NCI-H2081 treated with DMSO at 0.1 percent for 48 hours (cell line): ENCODE data around the gene ZNF536.
"Not testable (repeated sequence)": the region's sequence is repeated elsewhere in the genome, so short reads cannot be mapped to it uniquely, and the experiment has no call there.

Source experiments
- DNase-seq: peaks from one replicate; lab custom pipeline; 2025; lab: John Stamatoyannopoulos, UW

ZNF536 gene

GRCh38 chr19:30419568-30420180 lies 47.5 kb downstream of the ZNF536 start:
- DNase-seq: no peak

DNA sequence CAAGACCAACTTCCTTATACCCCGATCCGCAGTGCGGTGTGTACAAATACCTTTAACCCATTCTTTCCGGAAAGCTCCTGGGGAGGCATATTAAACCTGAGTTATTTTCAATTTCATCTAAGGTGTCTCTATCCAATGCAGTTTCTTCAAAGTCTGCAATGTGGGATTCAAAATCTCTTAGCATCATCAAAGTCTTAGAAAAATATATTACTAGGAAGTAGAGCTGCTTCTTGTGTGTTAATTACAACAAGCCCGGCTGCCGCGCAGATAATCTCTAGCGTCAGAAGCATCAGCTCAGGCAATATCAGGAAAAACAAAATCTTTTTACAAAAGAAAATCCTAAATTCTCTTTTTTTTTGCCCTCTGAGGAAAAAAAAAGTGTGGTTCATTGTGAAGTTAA lies 48.1 kb downstream of the ZNF536 start:
- no peak for DNase-seq

- DNase-seq: no peak
Measured at GRCh38 chr19:30420881-30421280, 48.7 kb downstream of the ZNF536 start.

DNA sequence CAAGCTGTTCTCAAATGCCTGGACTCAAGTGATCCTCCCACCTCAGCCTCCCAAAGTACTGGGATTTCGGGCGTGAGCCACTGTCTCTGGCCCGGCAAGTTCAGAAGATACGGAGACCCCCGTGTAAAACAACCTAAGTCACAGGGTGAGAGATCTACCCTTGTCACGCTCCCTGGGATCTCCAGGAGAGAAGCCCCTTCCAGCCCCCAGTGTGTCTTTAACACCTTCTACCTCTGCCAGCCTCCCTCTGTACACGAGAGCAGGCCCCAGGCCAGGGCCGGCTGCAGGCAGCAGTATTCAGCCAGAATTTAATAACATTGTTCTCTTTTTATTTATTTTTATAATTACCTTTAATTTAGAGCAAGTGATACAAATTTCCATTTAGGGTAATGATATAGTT lies 49.4 kb downstream of the ZNF536 start:
- DNase-seq: no peak

DNA sequence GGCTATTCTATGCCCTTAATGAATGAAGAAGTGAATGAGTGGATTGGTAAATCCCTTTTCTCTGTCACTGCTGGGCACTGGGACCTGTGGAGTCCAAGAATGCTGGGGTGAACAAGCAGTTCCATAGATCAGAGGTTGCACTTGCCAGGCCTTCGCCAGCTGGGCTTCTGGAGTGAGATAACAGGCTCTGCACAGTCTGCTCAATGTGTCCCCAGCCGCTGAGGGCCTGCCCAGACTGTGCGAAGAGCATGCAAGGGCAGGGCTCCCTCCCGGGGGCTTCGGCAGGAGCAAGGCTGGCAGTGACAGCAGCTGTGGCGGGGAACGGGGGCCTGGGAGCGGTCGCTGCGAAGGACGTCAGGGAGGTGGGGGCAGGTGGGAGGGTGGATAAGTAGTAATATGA lies 51.3 kb downstream of the ZNF536 start:
- DNase-seq: no peak

DNA sequence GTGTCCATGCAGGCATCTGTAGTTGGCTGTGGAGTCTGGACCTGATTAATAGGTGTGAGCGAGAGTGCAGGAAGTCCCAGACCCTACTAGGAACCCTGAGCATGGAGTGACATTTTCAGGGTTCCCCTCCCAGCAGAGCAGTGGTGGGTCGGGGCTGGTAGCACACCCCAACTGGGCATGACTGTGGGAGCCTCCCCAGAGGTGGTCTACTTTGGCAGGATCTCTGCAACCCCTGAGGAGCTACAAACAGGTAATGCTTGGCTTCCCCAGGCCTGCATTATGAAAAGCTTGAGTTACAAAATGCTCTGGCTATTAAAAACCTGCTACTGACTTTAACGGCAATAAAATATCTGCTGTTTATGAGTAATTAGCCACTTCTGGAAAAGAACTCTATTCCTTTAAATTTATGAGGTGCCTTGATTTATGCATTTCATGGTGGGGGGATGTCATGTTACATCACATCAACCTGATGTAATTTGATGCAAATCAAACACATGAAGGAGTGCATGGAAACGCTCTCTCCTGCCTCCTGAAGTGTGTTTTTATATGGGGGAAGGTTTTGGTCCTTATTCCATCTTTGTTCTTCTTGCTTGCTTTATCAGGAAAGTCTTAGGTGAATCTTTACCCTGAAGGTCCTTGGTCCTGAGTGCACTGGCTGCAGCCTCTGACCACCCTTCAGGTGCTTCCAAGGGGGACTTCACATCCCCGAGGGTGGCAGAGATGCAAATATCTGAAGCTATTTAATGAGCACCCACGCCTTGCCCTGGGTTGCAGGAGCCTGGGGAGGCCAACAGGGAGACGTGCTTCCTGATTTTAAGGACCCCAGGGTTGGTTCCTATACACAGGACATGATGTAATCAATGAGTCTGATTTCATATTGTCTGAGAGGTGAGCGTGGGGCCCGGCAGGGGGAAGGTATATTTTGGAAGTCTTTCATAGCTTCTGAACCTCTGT lies 54.0 kb downstream of the ZNF536 start:
- DNase-seq: no peak

GRCh38 chr19:30426864-30427263 lies 54.7 kb downstream of the ZNF536 start:
- no peak for DNase-seq

DNA sequence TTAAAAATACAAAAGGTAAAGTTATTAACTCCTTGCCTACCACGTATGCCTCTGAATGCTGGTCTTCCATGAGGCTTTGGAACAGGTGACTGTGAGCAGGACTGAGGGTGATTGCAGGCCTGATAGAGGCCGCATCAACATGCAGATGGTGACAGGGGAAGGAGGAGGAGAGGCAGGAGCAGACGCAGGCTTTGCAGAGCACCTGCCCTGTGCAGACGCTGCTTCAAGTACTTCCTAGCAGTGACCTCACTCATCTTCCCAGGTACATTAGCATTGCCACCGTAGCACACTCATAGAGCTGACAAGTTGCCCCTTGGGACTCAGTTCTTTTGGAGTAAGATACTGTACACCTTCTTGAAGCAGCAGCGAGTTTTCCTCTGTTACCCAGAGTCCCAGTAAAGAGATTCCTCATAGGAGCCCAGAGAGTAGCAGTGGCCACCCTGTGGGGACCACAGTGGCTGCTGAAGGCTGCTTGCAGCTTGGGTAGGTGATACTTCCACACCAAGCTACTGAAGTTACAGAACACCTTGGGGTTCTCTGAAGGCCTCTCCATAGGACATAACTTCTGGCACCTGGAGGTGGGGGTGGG lies 56.0 kb downstream of the ZNF536 start:
- no peak for DNase-seq

GRCh38 chr19:30428844-30429243 lies 56.7 kb downstream of the ZNF536 start:
- no peak for DNase-seq

- no peak for DNase-seq
Measured at GRCh38 chr19:30430206-30430734, 58.1 kb downstream of the ZNF536 start.

DNA sequence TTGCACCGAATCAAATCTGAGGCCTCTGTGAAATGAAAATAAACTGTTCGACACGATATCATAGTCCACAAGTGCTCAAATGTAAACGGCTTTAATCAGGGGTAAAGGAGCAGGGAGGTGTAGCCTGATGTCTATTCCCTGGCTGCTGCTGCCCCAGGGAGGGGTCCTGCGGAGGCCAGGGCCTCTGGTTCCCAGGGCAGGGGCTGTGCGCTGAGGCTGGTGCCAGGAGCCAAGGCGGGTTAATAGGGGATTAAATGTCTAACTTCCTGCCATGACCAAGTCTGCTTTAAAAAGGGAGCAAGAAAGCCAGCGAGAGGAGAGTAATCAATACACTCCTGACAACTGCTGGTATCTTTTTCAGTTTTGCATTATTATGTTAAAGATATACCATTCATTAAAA lies 59.4 kb downstream of the ZNF536 start:
- no peak for DNase-seq

DNA sequence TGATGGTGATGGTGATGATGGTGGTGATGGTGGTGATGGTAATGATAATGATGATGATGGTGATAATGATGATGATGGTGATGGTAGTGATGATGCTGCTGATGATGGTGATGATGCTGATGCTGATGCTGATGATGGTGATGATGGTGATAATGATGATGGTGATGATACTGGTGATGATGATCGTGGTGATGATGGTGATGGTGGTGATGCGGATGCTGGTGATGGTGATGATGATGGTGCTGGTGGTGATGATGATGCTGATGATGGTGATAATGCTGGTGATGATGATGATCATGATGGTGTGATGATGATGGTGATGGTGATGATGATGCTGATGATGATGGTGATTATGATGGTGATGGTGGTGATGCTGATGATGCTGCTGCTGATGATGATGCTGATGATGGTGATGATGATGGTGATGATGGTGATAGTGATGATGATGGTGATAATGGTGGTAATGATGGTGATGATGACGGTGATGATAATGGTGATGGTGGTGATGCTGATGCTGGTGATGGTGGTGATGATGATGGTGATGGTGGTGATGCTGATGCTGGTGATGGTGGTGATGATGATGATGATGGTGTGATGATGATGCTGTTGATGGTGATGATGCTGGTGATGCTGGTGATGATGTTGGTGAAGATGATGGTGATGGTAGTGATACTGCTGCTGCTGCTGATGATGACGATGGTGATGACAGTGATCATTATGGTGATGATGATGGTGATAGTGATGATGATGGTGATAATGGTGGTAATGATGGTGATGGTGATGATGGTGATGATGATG lies 62.8 kb downstream of the ZNF536 start:
- DNase-seq: no peak

- DNase-seq: no peak
Measured at GRCh38 chr19:30437869-30438268, 65.7 kb downstream of the ZNF536 start.

DNA sequence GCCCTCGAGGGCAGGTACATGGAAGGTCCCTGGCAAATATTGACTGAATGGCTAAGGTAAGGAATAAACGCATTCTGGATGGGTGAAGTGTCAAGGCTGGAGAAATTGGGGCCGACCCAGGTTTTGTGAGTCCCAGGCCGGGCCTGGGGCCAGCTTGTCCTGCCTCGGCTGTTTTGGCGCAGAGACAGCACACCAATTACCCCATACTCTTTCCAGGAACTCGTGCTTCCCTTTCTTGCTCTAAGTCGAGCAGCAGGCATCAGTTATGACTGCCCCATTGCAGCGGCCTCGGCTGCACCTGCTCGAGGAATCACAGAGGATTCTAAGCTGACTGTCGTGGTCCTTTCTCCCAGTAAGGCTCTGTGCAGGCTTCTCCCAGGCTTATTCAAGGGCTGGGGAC lies 67.1 kb downstream of the ZNF536 start:
- no peak for DNase-seq

GRCh38 chr19:30441011-30441410 lies 68.8 kb downstream of the ZNF536 start:
- DNase-seq: no peak

GRCh38 chr19:30442674-30443073 lies 70.5 kb downstream of the ZNF536 start:
- no peak for DNase-seq

- no peak for DNase-seq
Measured at GRCh38 chr19:30443531-30444252, 71.5 kb downstream of the ZNF536 start.

DNA sequence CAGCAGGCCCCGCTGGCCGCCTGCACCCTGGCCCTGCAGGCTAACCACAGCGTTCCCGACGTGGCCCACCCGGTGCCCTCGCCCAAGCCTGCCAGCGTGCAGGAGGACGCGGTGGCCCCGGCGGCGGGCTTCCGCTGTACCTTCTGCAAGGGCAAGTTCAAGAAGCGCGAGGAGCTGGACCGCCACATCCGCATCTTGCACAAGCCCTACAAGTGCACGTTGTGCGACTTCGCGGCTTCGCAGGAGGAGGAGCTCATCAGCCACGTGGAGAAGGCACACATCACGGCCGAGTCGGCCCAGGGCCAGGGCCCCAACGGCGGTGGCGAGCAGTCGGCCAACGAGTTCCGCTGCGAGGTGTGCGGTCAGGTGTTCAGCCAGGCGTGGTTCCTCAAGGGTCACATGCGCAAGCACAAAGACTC lies 72.1 kb downstream of the ZNF536 start:
- no peak for DNase-seq

- no peak for DNase-seq
Measured at GRCh38 chr19:30444686-30445232, 72.6 kb downstream of the ZNF536 start.

- no peak for DNase-seq
Measured at GRCh38 chr19:30445385-30445784, 73.2 kb downstream of the ZNF536 start.

DNA sequence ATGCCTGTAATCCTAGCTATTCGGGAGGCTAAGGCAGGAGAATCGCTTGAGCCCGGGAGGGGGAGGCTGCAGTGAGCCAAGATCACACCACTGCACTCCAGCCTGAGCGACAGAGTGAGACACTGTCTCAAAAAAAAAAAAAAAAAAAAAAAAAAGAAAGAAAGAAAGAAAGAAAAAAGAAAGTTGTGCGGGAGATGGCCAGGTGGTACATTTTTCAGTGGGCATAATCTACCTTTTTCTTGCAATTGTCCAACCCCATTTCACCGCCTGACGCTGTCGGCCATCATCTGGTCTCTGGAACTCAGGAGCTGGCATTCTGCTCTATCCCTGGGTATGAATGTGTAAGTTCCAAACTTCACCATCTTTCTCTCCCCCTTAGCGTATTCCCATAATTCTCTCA lies 73.9 kb downstream of the ZNF536 start:
- DNase-seq: not testable (repeated sequence)
